K562 (cell line): ENCODE measurements around the gene SLC3A2. TPM values are rescaled to one million over a fixed set of nuclear protein-coding genes. Genes with fewer than 3 reads are reported as not detected.

Experiments
- CBX8 ChIP-seq: fragments of 200-600 bp; sonication (generic); IDR thresholded peaks from 2 replicates; pipeline ENCODE4 v1.6.1; 2012; ENCODE audit warnings: borderline replicate concordance, mixed run types, low read depth, mild to moderate bottlenecking, moderate library complexity, mixed read lengths, low read length, control low read depth, inconsistent platforms; ENCODE audit not compliant: poor library complexity, severe bottlenecking; ENCODE audit errors: extremely low read depth
- GABPA ChIP-seq: fragments of 200-800 bp; sonication (Bioruptor generic); conservative IDR thresholded peaks from 2 replicates; pipeline ENCODE4 v1.6.1; 2016; ENCODE audit warnings: low read depth, missing genetic modification characterization, missing compliant biosample characterization
- HOXB6 ChIP-seq: fragments of 250-450 bp; sonication (Bioruptor Pico); IDR thresholded peaks from 2 replicates; pipeline ENCODE4 v1.5.1; 2022; ENCODE audit warnings: mild to moderate bottlenecking, borderline replicate concordance
- JUND ChIP-seq, 2 experiments: IDR thresholded peaks; 2 replicates in 1 of 2; 3 replicates in 1 of 2; pipeline ENCODE4 v1.6.1; 2011; ENCODE audit warnings: borderline replicate concordance in 2 of 2, low read depth in 2 of 2, low read length in 2 of 2, improper control_type of control experiment in 1 of 2, missing biosample characterization in 1 of 2, missing genetic modification characterization in 1 of 2, missing genetic modification reagents in 1 of 2
- MAZ ChIP-seq, 2 experiments: fragments of 450-650 bp in 1 of 2; sonication (generic) in 1 of 2; formaldehyde crosslinking; IDR thresholded peaks in 1 of 2; conservative IDR thresholded peaks in 1 of 2; 2 replicates each; pipeline versions ENCODE4 v1.4.0 to v1.5.0; 2020; ENCODE audit warnings: mild to moderate bottlenecking in 1 of 2, missing genetic modification reagents in 1 of 2
- NFE2L1 ChIP-seq: fragments of 450-650 bp; IDR thresholded peaks from 2 replicates; pipeline ENCODE4 v1.6.1; 2016; ENCODE audit warnings: missing genetic modification characterization, low read depth, mild to moderate bottlenecking, missing compliant biosample characterization, moderate library complexity, borderline replicate concordance
- SIN3B ChIP-seq: fragments of 450-650 bp; IDR thresholded peaks from 2 replicates; pipeline ENCODE4 v1.6.1; 2017; ENCODE audit warnings: low read depth, mild to moderate bottlenecking, moderate library complexity
- ZNF239 ChIP-seq: fragments of 250-450 bp; sonication (Bioruptor Pico); IDR thresholded peaks from 2 replicates; pipeline ENCODE4 v1.4.0; 2020; ENCODE audit warnings: mild to moderate bottlenecking
- ZNF507 ChIP-seq: conservative IDR thresholded peaks from 2 replicates; pipeline ENCODE4 v1.6.1; 2017; ENCODE audit warnings: missing genetic modification characterization, missing compliant biosample characterization
- polyA plus RNA-seq, 8 experiments: library from polyadenylated mRNA; depleted of rRNA in 4 of 8; stranded (reverse) in 5 of 8; unstranded in 3 of 8; fragments of >200 nt; fragmentation: Nextera tagmentation in 2 of 8; fragmentation: Illumina TruSeq in 1 of 8; extraction: Ambion mirVana in 2 of 8; extraction: Trizol in 1 of 8; gene quantifications; 2 replicates each; pipeline versions ENCODE4 v1.2.1 to v1.2.3, GENCODE V29; 2011 to 2014; ENCODE audit warnings: inconsistent platforms in 1 of 8, missing spikeins in 1 of 8
- total RNA-seq, 7 experiments: library from RNA; depleted of rRNA in 6 of 7; stranded (reverse); fragments of >200 nt in 6 of 7; fragmentation: Illumina TruSeq in 2 of 7; extraction: Trizol in 2 of 7; gene quantifications; 2 replicates each; pipeline versions ENCODE4 v1.2.1 to v1.2.3, GENCODE V29; 2011 to 2021; ENCODE audit warnings: low replicate concordance in 1 of 7
- TF ChIP-seq, protein P1 (sequence below): fragments of 450-650 bp; conservative IDR thresholded peaks from 2 replicates; pipeline ENCODE4 v1.6.1; 2016; ENCODE audit warnings: missing genetic modification characterization, low read depth, mild to moderate bottlenecking, missing compliant biosample characterization, moderate library complexity
- TF ChIP-seq, protein P2 (sequence below), 2 experiments: fragments of 450-650 bp; IDR thresholded peaks; 2 replicates each; pipeline ENCODE4 v1.6.1; 2016
- TF ChIP-seq, protein P3 (sequence below): sonication (generic); formaldehyde crosslinking; IDR thresholded peaks from 2 replicates; pipeline ENCODE4 v1.8.1; 2023; ENCODE audit warnings: missing genetic modification reagents, mild to moderate bottlenecking, borderline replicate concordance
- TF ChIP-seq, protein P4 (sequence below), 3 experiments: fragments of 200-800 bp in 1 of 3; fragments of 250-450 bp in 1 of 3; fragments of 450-650 bp in 1 of 3; sonication (Bioruptor Pico) in 1 of 3; sonication (Bioruptor generic) in 1 of 3; formaldehyde crosslinking in 1 of 3; IDR thresholded peaks; 2 replicates each; pipeline versions ENCODE4 v1.6.1 to v1.8.0; 2016 to 2022; ENCODE audit warnings: mild to moderate bottlenecking in 2 of 3, missing genetic modification characterization in 2 of 3, missing compliant biosample characterization in 1 of 3, moderate library complexity in 1 of 3

Gene SLC3A2
- total and polyA plus RNA-seq, 9 of the 15 experiments (the other 6 are each of a cell fraction or from before 2014, with no cell fraction given): 20.0 to 296 (median 214) TPM

DNA sequence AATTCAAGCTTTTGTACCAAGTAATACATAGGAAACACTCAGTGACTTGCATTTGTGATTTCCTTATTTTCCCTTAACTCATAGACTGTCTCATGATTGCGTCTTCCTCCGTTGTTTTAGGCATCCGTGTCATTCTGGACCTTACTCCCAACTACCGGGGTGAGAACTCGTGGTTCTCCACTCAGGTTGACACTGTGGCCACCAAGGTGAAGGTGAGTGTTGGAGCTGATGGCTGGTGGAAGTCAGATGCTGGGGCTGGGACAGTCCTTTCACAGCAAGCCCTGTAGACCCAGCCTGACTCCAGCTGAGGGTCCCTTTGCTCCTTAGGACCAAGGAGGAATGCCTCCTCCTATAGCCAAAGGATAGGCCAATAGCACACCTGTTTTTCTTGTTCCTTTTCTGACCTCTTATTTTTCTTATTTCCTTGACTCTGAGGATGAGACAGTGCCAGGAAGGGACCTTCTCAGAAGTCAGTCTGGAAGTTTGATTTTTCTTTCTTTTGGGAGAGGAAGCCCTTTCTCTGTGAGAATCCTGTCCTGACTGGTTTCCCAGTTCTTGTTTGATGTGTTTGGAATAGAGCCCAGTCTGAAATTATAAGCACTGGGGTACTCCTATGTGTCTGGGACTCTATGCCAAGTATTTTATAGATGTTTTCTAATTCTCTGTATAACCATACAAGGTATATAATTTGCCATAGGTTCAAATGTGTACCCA is 2.2 kb downstream of the SLC3A2 start (continued):
- TF ChIP-seq, protein P1, sequence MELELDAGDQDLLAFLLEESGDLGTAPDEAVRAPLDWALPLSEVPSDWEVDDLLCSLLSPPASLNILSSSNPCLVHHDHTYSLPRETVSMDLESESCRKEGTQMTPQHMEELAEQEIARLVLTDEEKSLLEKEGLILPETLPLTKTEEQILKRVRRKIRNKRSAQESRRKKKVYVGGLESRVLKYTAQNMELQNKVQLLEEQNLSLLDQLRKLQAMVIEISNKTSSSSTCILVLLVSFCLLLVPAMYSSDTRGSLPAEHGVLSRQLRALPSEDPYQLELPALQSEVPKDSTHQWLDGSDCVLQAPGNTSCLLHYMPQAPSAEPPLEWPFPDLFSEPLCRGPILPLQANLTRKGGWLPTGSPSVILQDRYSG (tag): no peak
- TF ChIP-seq GABPA (tag) (no peak; the same call in 1 of the 2 replicates), JUND (IDR thresholded peaks at IDR 0.05; ENCODE audit: borderline replicate concordance, low read depth, low read length) (no peak), JUND (tag; IDR thresholded peaks at IDR 0.05; ENCODE audit: borderline replicate concordance, low read depth, low read length) (0 out of 3 replicates have a peak, but pooled peaks have one; percentile 38), NFE2L1 (no peak), ZNF239 (CRISPR knock-in tag) (no peak), CBX8 (no peak), MAZ (CRISPR knock-in tag; conservative IDR thresholded peaks at IDR 0.05 in 1 of 2, IDR thresholded peaks at IDR 0.05 in 1 of 2) (peak; percentile 14 to 41; a peak in 1 of 4 replicates), ZNF507 (tag) (no peak), HOXB6 (CRISPR knock-in tag) (no peak), SIN3B (no peak)
- TF ChIP-seq, protein P2, sequence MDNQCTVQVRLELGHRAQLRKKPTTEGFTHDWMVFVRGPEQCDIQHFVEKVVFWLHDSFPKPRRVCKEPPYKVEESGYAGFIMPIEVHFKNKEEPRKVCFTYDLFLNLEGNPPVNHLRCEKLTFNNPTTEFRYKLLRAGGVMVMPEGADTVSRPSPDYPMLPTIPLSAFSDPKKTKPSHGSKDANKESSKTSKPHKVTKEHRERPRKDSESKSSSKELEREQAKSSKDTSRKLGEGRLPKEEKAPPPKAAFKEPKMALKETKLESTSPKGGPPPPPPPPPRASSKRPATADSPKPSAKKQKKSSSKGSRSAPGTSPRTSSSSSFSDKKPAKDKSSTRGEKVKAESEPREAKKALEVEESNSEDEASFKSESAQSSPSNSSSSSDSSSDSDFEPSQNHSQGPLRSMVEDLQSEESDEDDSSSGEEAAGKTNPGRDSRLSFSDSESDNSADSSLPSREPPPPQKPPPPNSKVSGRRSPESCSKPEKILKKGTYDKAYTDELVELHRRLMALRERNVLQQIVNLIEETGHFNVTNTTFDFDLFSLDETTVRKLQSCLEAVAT (IDR thresholded peaks at IDR 0.05): peak in 1 of 2 experiments; percentile 84; a peak in 2 of 4 replicates
- TF ChIP-seq, protein P3, sequence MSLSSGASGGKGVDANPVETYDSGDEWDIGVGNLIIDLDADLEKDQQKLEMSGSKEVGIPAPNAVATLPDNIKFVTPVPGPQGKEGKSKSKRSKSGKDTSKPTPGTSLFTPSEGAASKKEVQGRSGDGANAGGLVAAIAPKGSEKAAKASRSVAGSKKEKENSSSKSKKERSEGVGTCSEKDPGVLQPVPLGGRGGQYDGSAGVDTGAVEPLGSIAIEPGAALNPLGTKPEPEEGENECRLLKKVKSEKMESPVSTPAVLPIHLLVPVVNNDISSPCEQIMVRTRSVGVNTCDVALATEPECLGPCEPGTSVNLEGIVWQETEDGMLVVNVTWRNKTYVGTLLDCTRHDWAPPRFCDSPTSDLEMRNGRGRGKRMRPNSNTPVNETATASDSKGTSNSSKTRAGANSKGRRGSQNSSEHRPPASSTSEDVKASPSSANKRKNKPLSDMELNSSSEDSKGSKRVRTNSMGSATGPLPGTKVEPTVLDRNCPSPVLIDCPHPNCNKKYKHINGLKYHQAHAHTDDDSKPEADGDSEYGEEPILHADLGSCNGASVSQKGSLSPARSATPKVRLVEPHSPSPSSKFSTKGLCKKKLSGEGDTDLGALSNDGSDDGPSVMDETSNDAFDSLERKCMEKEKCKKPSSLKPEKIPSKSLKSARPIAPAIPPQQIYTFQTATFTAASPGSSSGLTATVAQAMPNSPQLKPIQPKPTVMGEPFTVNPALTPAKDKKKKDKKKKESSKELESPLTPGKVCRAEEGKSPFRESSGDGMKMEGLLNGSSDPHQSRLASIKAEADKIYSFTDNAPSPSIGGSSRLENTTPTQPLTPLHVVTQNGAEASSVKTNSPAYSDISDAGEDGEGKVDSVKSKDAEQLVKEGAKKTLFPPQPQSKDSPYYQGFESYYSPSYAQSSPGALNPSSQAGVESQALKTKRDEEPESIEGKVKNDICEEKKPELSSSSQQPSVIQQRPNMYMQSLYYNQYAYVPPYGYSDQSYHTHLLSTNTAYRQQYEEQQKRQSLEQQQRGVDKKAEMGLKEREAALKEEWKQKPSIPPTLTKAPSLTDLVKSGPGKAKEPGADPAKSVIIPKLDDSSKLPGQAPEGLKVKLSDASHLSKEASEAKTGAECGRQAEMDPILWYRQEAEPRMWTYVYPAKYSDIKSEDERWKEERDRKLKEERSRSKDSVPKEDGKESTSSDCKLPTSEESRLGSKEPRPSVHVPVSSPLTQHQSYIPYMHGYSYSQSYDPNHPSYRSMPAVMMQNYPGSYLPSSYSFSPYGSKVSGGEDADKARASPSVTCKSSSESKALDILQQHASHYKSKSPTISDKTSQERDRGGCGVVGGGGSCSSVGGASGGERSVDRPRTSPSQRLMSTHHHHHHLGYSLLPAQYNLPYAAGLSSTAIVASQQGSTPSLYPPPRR (CRISPR knock-in tag): 0 out of 2 replicates have a peak, but pooled peaks have one; percentile 80
- TF ChIP-seq, protein P4, sequence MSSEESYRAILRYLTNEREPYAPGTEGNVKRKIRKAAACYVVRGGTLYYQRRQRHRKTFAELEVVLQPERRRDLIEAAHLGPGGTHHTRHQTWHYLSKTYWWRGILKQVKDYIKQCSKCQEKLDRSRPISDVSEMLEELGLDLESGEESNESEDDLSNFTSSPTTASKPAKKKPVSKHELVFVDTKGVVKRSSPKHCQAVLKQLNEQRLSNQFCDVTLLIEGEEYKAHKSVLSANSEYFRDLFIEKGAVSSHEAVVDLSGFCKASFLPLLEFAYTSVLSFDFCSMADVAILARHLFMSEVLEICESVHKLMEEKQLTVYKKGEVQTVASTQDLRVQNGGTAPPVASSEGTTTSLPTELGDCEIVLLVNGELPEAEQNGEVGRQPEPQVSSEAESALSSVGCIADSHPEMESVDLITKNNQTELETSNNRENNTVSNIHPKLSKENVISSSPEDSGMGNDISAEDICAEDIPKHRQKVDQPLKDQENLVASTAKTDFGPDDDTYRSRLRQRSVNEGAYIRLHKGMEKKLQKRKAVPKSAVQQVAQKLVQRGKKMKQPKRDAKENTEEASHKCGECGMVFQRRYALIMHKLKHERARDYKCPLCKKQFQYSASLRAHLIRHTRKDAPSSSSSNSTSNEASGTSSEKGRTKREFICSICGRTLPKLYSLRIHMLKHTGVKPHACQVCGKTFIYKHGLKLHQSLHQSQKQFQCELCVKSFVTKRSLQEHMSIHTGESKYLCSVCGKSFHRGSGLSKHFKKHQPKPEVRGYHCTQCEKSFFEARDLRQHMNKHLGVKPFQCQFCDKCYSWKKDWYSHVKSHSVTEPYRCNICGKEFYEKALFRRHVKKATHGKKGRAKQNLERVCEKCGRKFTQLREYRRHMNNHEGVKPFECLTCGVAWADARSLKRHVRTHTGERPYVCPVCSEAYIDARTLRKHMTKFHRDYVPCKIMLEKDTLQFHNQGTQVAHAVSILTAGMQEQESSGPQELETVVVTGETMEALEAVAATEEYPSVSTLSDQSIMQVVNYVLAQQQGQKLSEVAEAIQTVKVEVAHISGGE (CRISPR knock-in tag; IDR thresholded peaks at IDR 0.05): no peak
